ENCODE measurements around the gene FAM169A. TPM values are rescaled to one million over a fixed set of nuclear protein-coding genes. Genes with fewer than 3 reads are reported as not detected.

The FAM169A gene
- total RNA-seq, 1 donor from 2014 or later: 6.3 TPM

- intact Hi-C loops (cut with micrococcal nuclease): no loop called here
Measured at GRCh38 chr5:74837115-74837514, 29.1 kb downstream of the FAM169A start.

GRCh38 chr5:74833537-74834266 lies 32.5 kb downstream of the FAM169A start:
- Histone ChIP-seq H3K4me1 (no peaks in the 10 kb centered on the region), H3K27ac (replicated peaks) (no peak overlapping the region), H3K9me3 (replicated peaks) (no peaks in the 10 kb centered on the region), H3K27me3 (ENCODE audit: low read depth) (no peaks in the 10 kb centered on the region), H3K4me3 (no peak overlapping the region), H3K36me3 (no peaks in the 10 kb centered on the region)
- no peak for TF ChIP-seq CTCF (IDR thresholded peaks at IDR 0.05; ENCODE audit: borderline replicate concordance)
- intact Hi-C loops (cut with micrococcal nuclease): no loop called here
- no peak for DNase-seq

More at GRCh38 chr5:74837115-74837514, 29.1 kb downstream of the FAM169A start:
- Histone ChIP-seq H3K36me3 (no peaks in the 10 kb centered on the region), H3K9me3 (replicated peaks) (no peaks in the 10 kb centered on the region), H3K4me1 (no peaks in the 10 kb centered on the region), H3K27ac (replicated peaks) (no peak overlapping the region), H3K4me3 (no peak overlapping the region), H3K27me3 (ENCODE audit: low read depth) (no peaks in the 10 kb centered on the region)
- no peak for DNase-seq
- no peak for TF ChIP-seq CTCF (IDR thresholded peaks at IDR 0.05; ENCODE audit: borderline replicate concordance)

- H3K9me3 ChIP-seq (replicated peaks): no peaks in the 10 kb centered on the region
- no peak for DNase-seq
- no peak overlapping the region for H3K27ac ChIP-seq (replicated peaks)
- no peaks in the 10 kb centered on the region for H3K4me1 ChIP-seq
- intact Hi-C loops (cut with micrococcal nuclease): no loop called here
- no peak overlapping the region for H3K4me3 ChIP-seq
- no peaks in the 10 kb centered on the region for H3K27me3 ChIP-seq (ENCODE audit: low read depth)
- H3K36me3 ChIP-seq: no peaks in the 10 kb centered on the region
- TF ChIP-seq CTCF (IDR thresholded peaks at IDR 0.05; ENCODE audit: borderline replicate concordance): no peak
Measured at GRCh38 chr5:74829413-74829812, 36.8 kb downstream of the FAM169A start.

- Histone ChIP-seq H3K36me3 (no peaks in the 10 kb centered on the region), H3K27ac (replicated peaks) (no peak overlapping the region), H3K9me3 (replicated peaks) (no peaks in the 10 kb centered on the region), H3K4me3 (no peak overlapping the region), H3K27me3 (ENCODE audit: low read depth) (no peaks in the 10 kb centered on the region), H3K4me1 (no peaks in the 10 kb centered on the region)
- no peak for TF ChIP-seq CTCF (IDR thresholded peaks at IDR 0.05; ENCODE audit: borderline replicate concordance)
- DNase-seq: no peak
- intact Hi-C loops (cut with micrococcal nuclease): no loop called here
Measured at GRCh38 chr5:74822288-74822687, 43.9 kb downstream of the FAM169A start.

DNA sequence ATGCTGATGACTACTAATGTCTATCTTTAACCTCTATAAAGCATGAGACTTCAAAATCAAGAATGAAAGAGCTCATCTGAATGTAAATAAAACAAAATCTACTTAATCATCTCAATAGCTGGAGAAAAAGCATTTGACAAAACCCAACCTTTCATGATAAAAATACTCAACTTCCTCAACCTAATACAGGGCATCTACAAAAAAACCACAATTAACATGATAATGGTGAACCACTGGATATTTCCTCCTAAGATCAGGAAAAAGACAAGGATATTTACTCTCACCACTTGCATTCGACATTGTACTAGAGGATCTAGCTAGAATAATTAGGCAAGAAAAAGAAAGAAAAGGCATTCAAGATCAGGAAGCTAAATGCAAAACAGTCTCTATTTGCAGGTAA lies 49.3 kb downstream of the FAM169A start:
- H3K4me3 ChIP-seq: no peak overlapping the region
- intact Hi-C loops (cut with micrococcal nuclease): no loop called here

More for the DNA sequence above, 49.3 kb downstream of the FAM169A start:
- no peak for DNase-seq
- TF ChIP-seq CTCF (IDR thresholded peaks at IDR 0.05; ENCODE audit: borderline replicate concordance): no peak
- Histone ChIP-seq H3K36me3 (no peaks in the 10 kb centered on the region), H3K27me3 (ENCODE audit: low read depth) (no peaks in the 10 kb centered on the region), H3K27ac (replicated peaks) (no peak overlapping the region), H3K9me3 (replicated peaks) (no peaks in the 10 kb centered on the region), H3K4me1 (no peaks in the 10 kb centered on the region)

Data from left ventricle myocardium inferior (tissue), 1 donor.